ENCODE measurements around the gene LGALS8.

GRCh38 chr1:236575523-236575922 is 51.7 kb downstream of the LGALS8 start:
- TF ChIP-seq, protein P1, sequence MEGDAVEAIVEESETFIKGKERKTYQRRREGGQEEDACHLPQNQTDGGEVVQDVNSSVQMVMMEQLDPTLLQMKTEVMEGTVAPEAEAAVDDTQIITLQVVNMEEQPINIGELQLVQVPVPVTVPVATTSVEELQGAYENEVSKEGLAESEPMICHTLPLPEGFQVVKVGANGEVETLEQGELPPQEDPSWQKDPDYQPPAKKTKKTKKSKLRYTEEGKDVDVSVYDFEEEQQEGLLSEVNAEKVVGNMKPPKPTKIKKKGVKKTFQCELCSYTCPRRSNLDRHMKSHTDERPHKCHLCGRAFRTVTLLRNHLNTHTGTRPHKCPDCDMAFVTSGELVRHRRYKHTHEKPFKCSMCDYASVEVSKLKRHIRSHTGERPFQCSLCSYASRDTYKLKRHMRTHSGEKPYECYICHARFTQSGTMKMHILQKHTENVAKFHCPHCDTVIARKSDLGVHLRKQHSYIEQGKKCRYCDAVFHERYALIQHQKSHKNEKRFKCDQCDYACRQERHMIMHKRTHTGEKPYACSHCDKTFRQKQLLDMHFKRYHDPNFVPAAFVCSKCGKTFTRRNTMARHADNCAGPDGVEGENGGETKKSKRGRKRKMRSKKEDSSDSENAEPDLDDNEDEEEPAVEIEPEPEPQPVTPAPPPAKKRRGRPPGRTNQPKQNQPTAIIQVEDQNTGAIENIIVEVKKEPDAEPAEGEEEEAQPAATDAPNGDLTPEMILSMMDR (optimal IDR thresholded peaks at IDR 0.05 in 1 of 3, IDR thresholded peaks at IDR 0.05 in 1 of 3, conservative IDR thresholded peaks at IDR 0.05 in 1 of 3; ENCODE audit: extremely low read depth in 1 of 3, insufficient read depth in 2 of 3, low read length in 3 of 3): no peak
- no peak for TF ChIP-seq EZH2 (IDR thresholded peaks at IDR 0.05; ENCODE audit: low read length)
